Stomach (tissue), 4 donors: ENCODE data around the gene TPSB2.

ENCODE experiments used
- CTCF ChIP-seq, 7 experiments: fragments of 450-650 bp in 4 of 7; fragments of 200-600 bp in 3 of 7; sonication (generic) in 3 of 7; IDR thresholded peaks; one replicate each; pipeline ENCODE4 v1.5.1; 2016 to 2019; ENCODE audit warnings: antibody characterized with exemption in 7 of 7, control low read depth in 2 of 7, mild to moderate bottlenecking in 1 of 7
- EP300 ChIP-seq: sonication (generic); formaldehyde crosslinking; IDR thresholded peaks from one replicate; pipeline ENCODE4 v1.6.1; 2017; ENCODE audit warnings: antibody characterized with exemption
- POLR2A ChIP-seq, 4 donors: fragments of 450-650 bp; IDR thresholded peaks; one replicate each; pipeline ENCODE4 v1.6.1; 2016; ENCODE audit warnings: antibody characterized with exemption in 4 of 4, control low read depth in 2 of 4, mild to moderate bottlenecking in 1 of 4, moderate library complexity in 1 of 4

GRCh38 chr16:1213231-1213630, 16.8 kb downstream of the TPSB2 start:
- no peak for TF ChIP-seq POLR2A (IDR thresholded peaks at IDR 0.05)
- TF ChIP-seq CTCF (IDR thresholded peaks at IDR 0.05) = no peak
- TF ChIP-seq EP300 = no peak
